ENCODE results near the gene CIAO2B. TPM values are rescaled to one million over a fixed set of nuclear protein-coding genes. Genes with fewer than 3 reads are reported as not detected.

Gene CIAO2B
- total and polyA plus RNA-seq, 2 experiments from 2014 or later, result 111 to 182 TPM

GRCh38 chr16:66964049-66964448, 29.8 kb upstream of the CIAO2B start:
- in situ Hi-C loops (cut with MboI), result loop anchor here (25.0 kb wide), 1 partner anchor 198 kb away; the partner anchor contains the start of genes B3GNT9, FBXL8, HSF4 and NOL3
- Histone ChIP-seq H3K9ac (no peak overlapping the region), H3K27ac (no peak overlapping the region), H3K79me2 (ENCODE audit: insufficient read depth) (no peaks in the 10 kb centered on the region), H3K36me3 (ENCODE audit: low read depth) (no peaks in the 10 kb centered on the region), H3K4me1 (ENCODE audit: insufficient read depth) (no peaks in the 10 kb centered on the region), H3K9me2 (ENCODE audit: insufficient read depth) (no peaks in the 10 kb centered on the region), H3K27me3 (replicated peaks; ENCODE audit: insufficient read depth) (peaks cover 4% of the 10 kb centered on the region; the same call in 1 of the 2 replicates), H3K4me3 (no peak overlapping the region), H2AFZ (no peak overlapping the region), H3K9me3 (ENCODE audit: low read depth) (no peaks in the 10 kb centered on the region), H4K20me1 (ENCODE audit: insufficient read depth) (no peaks in the 10 kb centered on the region), H3K4me2 (ENCODE audit: unreplicated experiment) (no peak overlapping the region), H3F3A (ENCODE audit: insufficient read depth) (no peaks in the 10 kb centered on the region)
- no peak for TF ChIP-seq EZH2phosphoT487 (IDR thresholded peaks at IDR 0.05; ENCODE audit: insufficient read depth, low read depth)
- TF ChIP-seq EZH2 (IDR thresholded peaks at IDR 0.05; ENCODE audit: insufficient read depth, poor library complexity, severe bottlenecking), result no peak
- no peak for DNase-seq
- WGBS, 2 experiments (ENCODE audit: low coverage in 1 of 2, low lambda C conversion rate in 2 of 2, missing lambda C conversion rate in 2 of 2), result 62 to 65% methylated on average over 6 of the region's 6 CpGs

- no peak overlapping the region for H3K4me2 ChIP-seq (ENCODE audit: unreplicated experiment)
- no peak overlapping the region for H2AFZ ChIP-seq
- H3K27me3 ChIP-seq (replicated peaks; ENCODE audit: insufficient read depth), result peaks cover 4% of the 10 kb centered on the region; the same call in 1 of the 2 replicates
- H3K27ac ChIP-seq, result no peak overlapping the region
- in situ Hi-C loops (cut with MboI), result loop anchor here (25.0 kb wide), 1 partner anchor 200 kb away; the partner anchor contains the start of genes B3GNT9, FBXL8, HSF4 and NOL3
- no peaks in the 10 kb centered on the region for H3K79me2 ChIP-seq (ENCODE audit: insufficient read depth)
- no peaks in the 10 kb centered on the region for H3F3A ChIP-seq (ENCODE audit: insufficient read depth)
- no peaks in the 10 kb centered on the region for H3K9me3 ChIP-seq (ENCODE audit: low read depth)
- H4K20me1 ChIP-seq (ENCODE audit: insufficient read depth), result no peaks in the 10 kb centered on the region
- 72 to 82% methylated on average over 5 of the region's 5 CpGs for whole genome bisulfite sequencing, 2 experiments (ENCODE audit: low coverage in 1 of 2, low lambda C conversion rate in 2 of 2, missing lambda C conversion rate in 2 of 2)
- no peaks in the 10 kb centered on the region for H3K36me3 ChIP-seq (ENCODE audit: low read depth)
- DNase-seq, result no peak
- no peak overlapping the region for H3K9ac ChIP-seq
- no peak overlapping the region for H3K4me3 ChIP-seq
- no peaks in the 10 kb centered on the region for H3K4me1 ChIP-seq (ENCODE audit: insufficient read depth)
- TF ChIP-seq EZH2phosphoT487 (IDR thresholded peaks at IDR 0.05; ENCODE audit: insufficient read depth, low read depth), result no peak
- TF ChIP-seq EZH2 (IDR thresholded peaks at IDR 0.05; ENCODE audit: insufficient read depth, poor library complexity, severe bottlenecking), result no peak
- H3K9me2 ChIP-seq (ENCODE audit: insufficient read depth), result no peaks in the 10 kb centered on the region
Measured at GRCh38 chr16:66961914-66962313, 27.7 kb upstream of the CIAO2B start.

GRCh38 chr16:66961065-66961744, 27.0 kb upstream of the CIAO2B start, which contains the start of gene CES3:
Gene CES3 (plus strand): TSS chr16:66961266. CDS start chr16:66961308, 42 bp downstream.
- no peaks in the 10 kb centered on the region for H3K4me1 ChIP-seq (ENCODE audit: insufficient read depth)
- 61 to 65% methylated on average over 16 of the region's 16 CpGs for WGBS, 2 experiments (ENCODE audit: low coverage in 1 of 2, low lambda C conversion rate in 2 of 2, missing lambda C conversion rate in 2 of 2)
- peaks cover 4% of the 10 kb centered on the region; the same call in 1 of the 2 replicates for H3K27me3 ChIP-seq (replicated peaks; ENCODE audit: insufficient read depth)
- no peaks in the 10 kb centered on the region for H3K9me2 ChIP-seq (ENCODE audit: insufficient read depth)
- no peaks in the 10 kb centered on the region for H4K20me1 ChIP-seq (ENCODE audit: insufficient read depth)
- H3K9ac ChIP-seq, result no peak within 1 kb of the TSS
- in situ Hi-C loops (cut with MboI), result loop anchor here (25.0 kb wide), 1 partner anchor 201 kb away; the partner anchor contains the start of genes B3GNT9, FBXL8, HSF4 and NOL3
- 0 out of 2 replicates have a peak within 1 kb of the TSS, but pooled peaks have one; percentile 45 for H2AFZ ChIP-seq
- no peak within 1 kb of the TSS for H3K27ac ChIP-seq
- no peaks in the 10 kb centered on the region for H3K79me2 ChIP-seq (ENCODE audit: insufficient read depth)
- H3F3A ChIP-seq (ENCODE audit: insufficient read depth), result no peaks in the 10 kb centered on the region
- H3K9me3 ChIP-seq (ENCODE audit: low read depth), result no peaks in the 10 kb centered on the region
- no peak within 1 kb of the TSS for H3K4me2 ChIP-seq (ENCODE audit: unreplicated experiment)
- H3K4me3 ChIP-seq, result no peak within 1 kb of the TSS
- DNase-seq, result peak; percentile 83
- TF ChIP-seq EZH2 (IDR thresholded peaks at IDR 0.05; ENCODE audit: insufficient read depth, poor library complexity, severe bottlenecking) (no peak), EZH2phosphoT487 (IDR thresholded peaks at IDR 0.05; ENCODE audit: insufficient read depth, low read depth) (no peak)
- H3K36me3 ChIP-seq (ENCODE audit: low read depth), result no peaks in the 10 kb centered on the region

- DNase-seq, result no peak
- in situ Hi-C loops (cut with MboI), result loop anchor here (25.0 kb wide), 1 partner anchor 202 kb away; the partner anchor contains the start of genes B3GNT9, FBXL8, HSF4 and NOL3
- Histone ChIP-seq H3K9ac (no peak overlapping the region), H3K79me2 (ENCODE audit: insufficient read depth) (no peaks in the 10 kb centered on the region), H4K20me1 (ENCODE audit: insufficient read depth) (no peaks in the 10 kb centered on the region), H3K27ac (no peak overlapping the region), H3K36me3 (ENCODE audit: low read depth) (no peaks in the 10 kb centered on the region), H3K9me2 (ENCODE audit: insufficient read depth) (no peaks in the 10 kb centered on the region), H3K27me3 (replicated peaks; ENCODE audit: insufficient read depth) (no peaks in the 10 kb centered on the region; the same call in 1 of the 2 replicates), H3K4me1 (ENCODE audit: insufficient read depth) (no peaks in the 10 kb centered on the region), H3F3A (ENCODE audit: insufficient read depth) (no peaks in the 10 kb centered on the region), H3K9me3 (ENCODE audit: low read depth) (no peaks in the 10 kb centered on the region), H3K4me2 (ENCODE audit: unreplicated experiment) (no peak overlapping the region), H3K4me3 (no peak overlapping the region), H2AFZ (no peak overlapping the region)
- TF ChIP-seq EZH2phosphoT487 (IDR thresholded peaks at IDR 0.05; ENCODE audit: insufficient read depth, low read depth) (no peak), EZH2 (IDR thresholded peaks at IDR 0.05; ENCODE audit: insufficient read depth, poor library complexity, severe bottlenecking) (no peak)
- 50 to 54% methylated on average over 1 of the region's 1 CpG for WGBS, 2 experiments (ENCODE audit: low coverage in 1 of 2, low lambda C conversion rate in 2 of 2, missing lambda C conversion rate in 2 of 2)
Measured at GRCh38 chr16:66960270-66960669, 26.1 kb upstream of the CIAO2B start.
